Thoracic aorta (tissue), 2 donors: Measurements from ENCODE around the gene PLCXD1. TPM values are rescaled to one million over a fixed set of nuclear protein-coding genes. Genes with fewer than 3 reads are reported as not detected.
"Not testable (repeated sequence)": the region's sequence is repeated elsewhere in the genome, so short reads cannot be mapped to it uniquely, and the experiment has no call there.

Experiments
- ATAC-seq: fragments of 150-250 bp; one replicate; pipeline ENCODE4 v1.8.0; 2017; ENCODE audit warnings: low read depth; ENCODE audit not compliant: insufficient number of reproducible peaks, low FRiP score
- DNase-seq: peaks from one replicate; pipeline ENCODE4 v3.0.0-alpha.2; 2020; ENCODE audit warnings: low spot score
- H3K27ac ChIP-seq, 2 donors: fragments of 200-600 bp; sonication (generic); 1 replicate in 1 of 2; 2 replicates in 1 of 2; pipeline ENCODE4 v1.5.1; 2016; ENCODE audit warnings: mild to moderate bottlenecking in 2 of 2, moderate library complexity in 2 of 2
- H3K27me3 ChIP-seq: fragments of 200-600 bp; sonication (generic); replicated peaks from 2 replicates; pipeline ENCODE4 v1.6.0; 2016; ENCODE audit warnings: mild to moderate bottlenecking; ENCODE audit not compliant: insufficient read depth
- H3K36me3 ChIP-seq: fragments of 200-600 bp; sonication (generic); one replicate; pipeline ENCODE4 v1.5.1; 2016
- H3K4me1 ChIP-seq, 2 donors: fragments of 200-600 bp; sonication (generic); 1 replicate in 1 of 2; 2 replicates in 1 of 2; pipeline versions ENCODE4 v1.5.1 to v1.6.0; 2016; ENCODE audit warnings: low read depth in 2 of 2, mild to moderate bottlenecking in 1 of 2; ENCODE audit not compliant: control insufficient read depth in 1 of 2
- H3K4me3 ChIP-seq: fragments of 200-600 bp; sonication (generic); 2 replicates; pipeline ENCODE4 v1.5.1; 2016; ENCODE audit warnings: mild to moderate bottlenecking
- H3K9me3 ChIP-seq: fragments of 200-600 bp; sonication (generic); 2 replicates; pipeline ENCODE4 v1.5.1; 2016
- CTCF ChIP-seq: fragments of 200-600 bp; sonication (generic); IDR thresholded peaks from one replicate; pipeline ENCODE4 v1.5.1; 2019; ENCODE audit warnings: antibody characterized with exemption
- total RNA-seq, 2 donors: library from RNA; depleted of rRNA; stranded (reverse); fragments of >200 nt; gene quantifications; one replicate each; pipeline versions ENCODE4 v1.1.0 to v1.2.3, GENCODE V29; 2016

Gene PLCXD1
- total RNA-seq, 2 donors from 2014 or later = 14.5 to 29.0 TPM

- not testable (repeated sequence) for H3K4me1 ChIP-seq, ATAC-seq, DNase-seq, H3K4me3 ChIP-seq, H3K27ac ChIP-seq, H3K9me3 ChIP-seq, H3K36me3 ChIP-seq, H3K27me3 ChIP-seq
These were observed 960 bp downstream of the PLCXD1 start for GRCh38 chrX:282000-282681.

GRCh38 chrX:283115-283845, 2.1 kb downstream of the PLCXD1 start:
- H3K27me3 ChIP-seq = no peaks in the 10 kb centered on the region
- H3K4me1 ChIP-seq = no peaks in the 10 kb centered on the region
- no peaks in the 10 kb centered on the region for H3K9me3 ChIP-seq
- H3K36me3 ChIP-seq = no peaks in the 10 kb centered on the region
- DNase-seq (peak; percentile 76), ATAC-seq (peak; percentile 68)
- H3K27ac ChIP-seq = no peak overlapping the region
- H3K4me3 ChIP-seq = peak overlapping the region; percentile 85
- no peak for TF ChIP-seq CTCF

GRCh38 chrX:285076-285677, 4.0 kb downstream of the PLCXD1 start:
- no peak for TF ChIP-seq CTCF
- no peaks in the 10 kb centered on the region for H3K9me3 ChIP-seq
- no peak for ATAC-seq
- no peak for DNase-seq
- H3K4me1 ChIP-seq = no peaks in the 10 kb centered on the region
- H3K4me3 ChIP-seq = no peak overlapping the region
- no peak overlapping the region for H3K27ac ChIP-seq
- H3K27me3 ChIP-seq = no peaks in the 10 kb centered on the region
- peaks cover 3% of the 10 kb centered on the region for H3K36me3 ChIP-seq

- Histone ChIP-seq H3K9me3 (no peaks in the 10 kb centered on the region), H3K4me1 (no peaks in the 10 kb centered on the region), H3K36me3 (peaks cover 11% of the 10 kb centered on the region), H3K27ac (no peak overlapping the region), H3K4me3 (no peak overlapping the region), H3K27me3 (no peaks in the 10 kb centered on the region)
- no peak for TF ChIP-seq CTCF
- ATAC-seq (no peak), DNase-seq (no peak)
These were observed 6.5 kb downstream of the PLCXD1 start for GRCh38 chrX:287670-288069.

GRCh38 chrX:288561-288991, 7.4 kb downstream of the PLCXD1 start:
- H3K4me1 ChIP-seq = no peaks in the 10 kb centered on the region
- H3K27ac ChIP-seq = no peak overlapping the region
- H3K9me3 ChIP-seq = no peaks in the 10 kb centered on the region
- ATAC-seq (no peak), DNase-seq (no peak)
- TF ChIP-seq CTCF = no peak
- H3K36me3 ChIP-seq = peaks cover 20% of the 10 kb centered on the region
- no peak overlapping the region for H3K4me3 ChIP-seq
- no peaks in the 10 kb centered on the region for H3K27me3 ChIP-seq
